Stimulated activated CD4-positive, alpha-beta T cell treated with anti-CD3 and anti-CD28 coated beads, Interleukin-4, amount 100 ng/mL, for 24 hours (primary cell): ENCODE results near the gene RIPOR3.
"Not testable (repeated sequence)": the region's sequence is repeated elsewhere in the genome, so short reads cannot be mapped to it uniquely, and the experiment has no call there.

Experiments used
- DNase-seq: peaks from one replicate; pipeline ENCODE4 v3.0.0-alpha.2; 2020

RIPOR3 gene

DNA sequence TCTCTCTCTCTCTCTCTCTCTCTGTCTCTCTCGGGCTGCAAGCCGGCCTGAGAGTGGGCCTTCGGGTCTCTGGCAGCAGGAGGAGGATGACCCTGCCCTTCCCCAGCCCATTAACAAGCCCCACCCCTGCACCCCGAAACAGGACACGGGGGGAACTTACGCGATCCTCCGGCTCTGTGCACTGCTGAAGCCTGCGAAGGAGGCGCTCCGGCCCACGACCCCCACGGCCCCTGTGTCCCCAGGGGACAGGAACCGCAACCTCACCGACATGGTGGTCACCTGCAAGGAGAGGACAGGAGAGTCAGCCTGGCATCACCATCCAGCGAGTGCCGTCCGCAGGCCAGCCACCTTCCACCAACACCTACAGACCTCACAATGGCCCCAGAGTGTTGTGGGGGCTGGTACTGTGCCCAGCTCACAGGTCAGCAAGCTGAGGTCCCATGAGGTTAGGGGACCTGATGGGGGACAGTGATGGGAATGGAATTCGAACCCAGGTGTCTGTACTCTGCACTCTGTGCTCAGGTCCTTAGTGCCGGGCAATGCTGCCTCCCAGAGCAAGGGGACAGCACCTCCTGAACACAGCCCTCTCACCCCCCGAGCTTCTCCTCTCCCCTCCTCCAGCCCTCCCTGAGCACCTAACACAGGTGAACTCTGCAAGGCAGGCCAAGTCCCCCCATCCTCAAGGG is 60.6 kb downstream of the RIPOR3 start:
- DNase-seq: no peak

DNA sequence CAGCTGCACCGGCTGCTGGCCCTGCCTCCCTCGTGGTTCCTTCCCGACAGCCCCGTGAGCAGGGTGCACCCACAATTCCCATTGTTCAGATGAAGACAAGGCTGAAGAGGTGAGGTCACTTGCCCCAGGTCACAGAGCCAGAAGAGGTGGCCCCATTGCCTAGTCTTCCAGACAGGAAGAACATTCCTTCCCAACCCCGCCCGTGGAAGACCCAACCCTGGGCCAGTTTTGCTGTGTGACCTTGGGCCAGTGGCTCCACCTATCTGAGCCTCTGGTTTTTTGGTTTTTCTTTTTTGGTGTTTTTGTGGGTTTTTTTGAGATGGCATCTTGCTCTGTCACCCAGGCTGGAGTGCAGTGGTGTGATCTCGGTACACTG is 61.7 kb downstream of the RIPOR3 start:
- DNase-seq: no peak

DNA sequence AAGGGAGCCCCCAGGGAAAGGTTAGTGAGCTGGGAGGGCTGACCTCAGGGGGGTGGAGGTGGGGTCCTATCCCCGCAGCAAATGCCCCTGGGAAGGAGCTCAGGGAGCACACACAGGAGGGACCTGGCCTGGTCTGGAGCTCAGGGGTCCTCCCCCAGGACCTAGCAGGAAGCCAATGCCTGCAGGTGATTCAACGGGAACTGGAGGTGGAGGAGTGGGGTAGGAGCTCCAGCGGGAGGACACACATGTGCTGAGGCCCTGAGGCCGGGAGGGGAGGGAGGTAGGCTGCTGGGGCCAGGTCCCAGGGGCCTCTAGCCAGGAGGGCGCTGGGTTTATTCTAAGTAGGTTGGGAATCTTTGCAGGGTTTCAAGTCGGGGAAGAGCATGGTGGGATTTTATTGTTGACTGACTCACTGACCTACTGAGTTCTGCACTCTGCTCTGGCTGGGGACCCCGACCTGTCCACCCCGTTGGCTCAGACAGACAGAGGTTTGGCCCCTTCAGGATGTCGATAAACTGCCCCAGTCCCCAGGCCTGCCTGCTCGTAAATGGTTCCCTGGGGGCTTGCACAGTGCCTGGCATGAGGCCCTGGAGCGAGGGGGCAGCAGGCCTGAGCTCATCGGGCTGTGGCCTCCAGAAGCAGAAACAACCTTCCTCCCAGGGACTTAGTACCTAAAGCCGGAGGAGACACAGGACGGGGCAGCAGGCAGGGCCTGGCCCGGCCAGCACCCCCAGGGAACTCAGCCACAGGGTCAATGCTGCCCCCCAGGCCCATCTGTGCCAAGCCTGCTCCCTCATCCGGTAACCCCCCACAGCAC is 62.3 kb downstream of the RIPOR3 start:
- DNase-seq: no peak

DNA sequence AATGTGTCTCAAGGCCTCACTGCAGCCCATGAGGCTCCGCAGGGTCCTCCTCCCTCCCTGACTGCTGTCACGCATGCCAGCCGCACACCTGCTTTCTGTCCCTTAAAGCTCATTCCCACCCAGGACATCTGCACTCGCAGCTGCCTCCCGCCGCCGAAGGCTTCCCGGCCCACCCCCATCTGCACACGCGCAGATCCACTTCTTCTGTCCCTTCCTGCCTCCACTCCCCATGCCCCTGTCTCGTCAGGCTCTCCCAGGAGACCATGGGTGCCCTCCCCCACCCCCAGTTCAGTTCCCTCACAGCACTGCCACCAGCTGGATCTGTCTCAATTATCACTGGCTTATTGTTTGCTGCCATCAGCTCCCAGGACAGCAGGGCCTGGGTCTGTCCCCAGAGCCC is 63.0 kb downstream of the RIPOR3 start:
- no peak for DNase-seq

DNA sequence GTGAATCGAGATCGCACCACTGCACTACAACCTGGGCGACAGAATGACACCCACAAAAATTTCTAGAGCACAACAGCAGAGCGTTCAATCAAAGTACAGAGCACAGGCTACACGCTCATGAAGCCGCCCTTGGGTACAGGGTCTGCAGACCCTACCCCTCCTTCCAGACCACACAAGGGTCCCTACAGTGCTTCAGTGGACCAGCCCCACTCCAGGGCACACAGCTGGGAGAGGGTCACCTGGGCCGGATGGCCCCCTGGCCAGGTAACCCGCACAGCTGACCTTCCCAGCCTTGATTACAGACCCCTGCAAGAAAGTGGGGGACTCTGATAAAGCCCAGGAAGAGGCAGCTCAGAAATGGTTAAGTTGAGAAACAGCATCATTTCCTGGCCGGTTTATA is 63.6 kb downstream of the RIPOR3 start:
- DNase-seq: no peak

DNA sequence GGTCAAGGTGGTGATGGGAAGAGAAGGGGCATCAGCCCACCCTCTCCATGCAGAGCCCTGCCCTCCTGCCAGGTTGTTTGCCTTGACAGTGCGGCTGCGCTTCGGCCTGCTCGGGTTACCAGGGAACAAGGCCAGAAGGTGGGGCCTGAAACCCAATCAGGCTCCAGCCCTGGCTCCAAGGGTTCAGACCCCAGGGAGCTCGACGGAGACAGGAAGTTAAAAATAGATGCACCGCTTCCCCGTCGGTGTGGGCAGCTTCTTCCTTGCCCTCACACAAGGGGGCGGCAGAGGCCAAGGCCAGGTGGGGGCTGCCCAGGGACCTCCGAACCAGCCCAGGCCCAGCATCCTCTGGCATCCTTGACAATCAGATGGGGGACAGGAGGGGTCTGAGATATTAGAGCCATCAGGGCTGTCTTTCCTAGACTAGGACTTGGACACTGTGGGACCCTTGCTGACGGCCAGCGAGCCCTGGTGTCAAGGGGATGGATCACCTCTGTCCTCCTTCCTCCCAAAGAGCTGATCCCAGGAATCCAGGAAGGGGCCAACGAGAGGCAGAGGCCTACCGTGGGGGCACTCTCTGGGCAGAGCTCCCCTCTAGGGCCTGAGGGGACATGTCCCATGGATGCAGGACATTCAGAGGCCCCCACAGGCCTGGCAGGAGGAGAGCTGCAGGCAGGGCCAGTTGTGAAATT is 65.2 kb downstream of the RIPOR3 start:
- DNase-seq: peak; percentile 29

DNA sequence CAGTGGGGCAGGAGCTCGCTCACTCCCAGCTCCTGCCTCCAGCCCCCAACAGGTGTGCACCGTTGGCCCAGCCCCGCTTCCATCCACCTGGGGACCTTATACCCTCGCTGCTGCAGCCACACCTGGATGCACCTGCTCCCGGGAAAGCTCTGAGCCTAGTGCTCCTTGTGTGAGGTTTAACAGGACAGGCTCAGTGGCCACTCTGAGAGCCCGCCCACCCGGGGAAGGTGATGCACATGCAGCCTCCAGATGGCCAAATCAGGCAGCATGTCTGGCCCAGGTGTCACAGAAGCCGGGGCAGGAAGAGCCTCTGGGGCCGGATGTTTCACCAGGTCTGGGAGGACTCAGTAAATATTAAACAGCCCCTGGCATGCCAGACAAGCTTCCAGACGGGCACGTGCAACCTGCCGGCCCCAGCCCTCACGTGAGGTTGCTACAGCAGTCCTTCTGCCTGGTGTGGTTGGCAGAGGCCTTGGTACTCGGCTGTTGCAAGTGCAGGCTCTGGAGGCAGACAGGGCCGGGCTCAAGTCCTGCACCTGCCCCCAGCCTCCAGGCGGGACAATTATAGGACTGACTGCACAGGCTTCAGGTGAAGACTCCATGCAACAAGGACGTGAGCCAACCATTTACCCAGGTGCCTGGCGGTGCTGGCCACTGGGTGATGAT is 66.9 kb downstream of the RIPOR3 start:
- no peak for DNase-seq

DNA sequence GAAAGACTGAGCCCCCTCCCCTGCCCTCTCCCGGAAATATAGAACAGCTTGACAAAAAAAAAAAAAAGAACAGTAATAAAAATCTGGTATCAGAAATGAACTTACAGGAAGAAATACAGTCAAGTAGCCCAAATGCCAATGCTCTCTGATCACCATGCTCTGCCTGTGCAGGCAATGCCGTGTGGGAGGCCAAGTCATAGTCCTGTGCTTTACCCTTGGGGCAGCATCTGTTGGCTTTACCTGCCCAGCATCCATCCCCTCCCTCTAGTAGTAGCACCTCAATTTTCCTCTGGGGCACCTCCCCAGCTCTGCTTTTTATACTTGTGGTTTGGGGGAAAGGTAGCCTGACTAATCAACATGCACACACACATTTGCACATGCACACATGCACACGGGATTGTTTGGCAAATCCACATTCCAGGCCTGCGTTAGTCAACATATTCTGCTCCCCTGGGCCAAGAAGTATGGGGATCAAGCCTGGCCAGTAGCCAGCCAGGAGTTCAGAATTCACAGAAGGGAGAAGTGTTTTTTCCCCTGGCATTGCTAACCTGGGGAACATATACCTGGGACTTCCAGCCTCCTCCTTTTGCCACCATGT is 70.2 kb downstream of the RIPOR3 start:
- DNase-seq: no peak

DNA sequence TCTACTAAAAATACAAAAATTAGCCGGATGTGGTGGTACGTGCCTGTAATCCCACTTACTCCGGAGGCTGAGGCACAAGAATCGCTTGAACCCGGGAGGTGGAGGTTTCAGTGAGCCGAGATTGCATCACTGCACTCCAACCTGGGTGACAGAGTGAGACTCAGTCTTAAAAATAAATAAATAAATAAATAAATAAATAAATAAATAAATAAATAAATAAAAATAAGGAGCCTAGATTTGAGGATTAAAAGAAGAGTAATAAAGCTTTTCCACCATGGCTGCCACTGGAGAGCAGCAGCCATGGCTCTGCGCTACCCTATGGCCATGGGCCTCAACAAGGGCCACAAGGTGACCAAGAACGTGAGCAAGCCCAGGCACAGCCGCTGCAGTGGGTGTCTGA is 70.9 kb downstream of the RIPOR3 start:
- DNase-seq: not testable (repeated sequence)

DNA sequence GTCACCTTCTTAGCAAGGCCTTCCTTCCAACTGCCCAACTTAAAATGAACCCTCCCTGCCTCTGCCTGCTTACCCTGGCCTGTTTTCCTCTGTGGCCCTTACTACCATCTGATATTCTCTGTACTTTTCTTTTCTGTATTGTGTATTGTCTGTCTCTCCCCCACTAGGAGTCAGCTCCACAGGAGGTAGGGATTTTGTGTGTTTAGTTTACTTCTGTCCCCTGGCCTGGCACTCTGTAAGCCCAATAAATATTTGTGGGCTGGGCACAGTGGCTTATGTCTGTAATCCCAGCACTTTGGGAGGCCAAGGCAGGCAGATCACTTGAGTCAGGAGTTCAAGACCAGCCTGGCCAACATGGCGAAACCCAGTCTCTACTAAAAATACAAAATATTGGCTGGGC is 72.8 kb downstream of the RIPOR3 start:
- no peak for DNase-seq

DNA sequence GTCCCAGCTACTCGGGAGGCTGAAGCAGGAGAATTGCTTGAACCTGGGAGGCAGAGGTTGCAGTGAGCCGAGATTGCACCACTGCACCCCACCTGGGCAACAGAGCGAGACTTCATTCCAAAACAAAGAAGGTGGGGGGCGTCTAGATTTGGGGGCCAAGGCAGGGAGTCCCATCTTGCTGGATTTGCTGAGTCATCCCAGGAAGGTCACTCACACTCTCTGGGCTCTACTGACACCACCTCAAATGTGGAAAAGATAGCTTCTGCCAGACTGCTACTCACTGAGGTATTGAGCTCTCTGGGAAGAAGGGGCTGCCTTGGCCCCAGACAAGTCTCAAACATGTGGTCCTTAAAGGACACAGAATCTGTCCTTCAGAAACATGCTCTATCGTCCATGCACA is 74.3 kb downstream of the RIPOR3 start:
- DNase-seq: no peak

DNA sequence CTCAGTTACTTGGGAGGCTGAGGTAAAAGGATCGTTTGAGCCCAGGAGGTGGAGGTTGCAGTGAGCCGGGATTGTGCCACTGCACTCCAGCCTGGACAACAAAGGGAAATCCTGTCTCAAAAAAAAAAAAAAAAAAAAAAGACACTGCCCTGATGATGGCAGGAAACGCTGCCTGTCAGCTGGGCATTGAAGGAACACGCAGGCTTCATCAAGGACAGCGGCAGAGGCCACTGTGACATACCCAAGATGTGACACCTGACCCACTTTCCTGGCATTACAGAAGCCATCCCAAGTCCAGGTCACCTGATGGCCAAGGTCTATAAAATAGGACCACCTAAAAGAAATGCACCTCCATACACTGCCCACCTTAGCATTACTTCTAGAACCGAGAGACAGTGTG is 75.9 kb downstream of the RIPOR3 start:
- DNase-seq: no peak

DNA sequence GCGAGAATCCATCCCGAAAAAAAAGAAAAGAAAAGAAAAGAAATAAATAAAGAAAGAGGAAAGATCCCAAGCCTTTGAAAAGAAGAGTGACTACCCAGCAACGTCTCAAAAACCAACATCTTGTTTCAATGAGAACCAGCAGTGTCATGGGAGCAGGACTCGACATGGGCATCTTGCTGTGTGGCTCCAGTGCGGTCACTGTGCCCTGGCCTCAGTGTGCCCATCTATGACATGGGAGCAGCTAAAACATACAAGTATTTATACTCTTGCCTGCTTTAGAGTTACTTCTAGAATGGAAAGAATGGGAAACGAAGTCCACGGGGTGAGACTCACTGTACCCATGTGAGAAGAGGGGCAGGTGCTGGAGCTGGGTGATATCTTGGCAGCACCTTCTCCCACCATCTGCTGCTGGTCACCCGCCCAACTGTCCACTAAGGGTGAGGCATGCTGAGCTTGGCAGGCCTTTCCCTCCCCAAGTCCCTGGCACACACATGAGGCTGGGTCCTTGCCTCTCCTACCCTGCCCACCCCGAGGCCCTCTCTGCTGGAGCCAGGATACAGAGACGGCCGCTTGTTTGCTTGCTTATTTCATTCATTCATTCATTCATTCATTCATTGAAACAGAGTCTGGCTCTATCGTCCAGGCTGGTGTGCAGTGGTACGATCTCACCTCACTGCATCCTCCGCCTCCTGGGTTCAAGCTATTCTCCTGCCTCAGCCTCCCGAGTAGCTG is 77.7 kb downstream of the RIPOR3 start:
- DNase-seq: no peak

DNA sequence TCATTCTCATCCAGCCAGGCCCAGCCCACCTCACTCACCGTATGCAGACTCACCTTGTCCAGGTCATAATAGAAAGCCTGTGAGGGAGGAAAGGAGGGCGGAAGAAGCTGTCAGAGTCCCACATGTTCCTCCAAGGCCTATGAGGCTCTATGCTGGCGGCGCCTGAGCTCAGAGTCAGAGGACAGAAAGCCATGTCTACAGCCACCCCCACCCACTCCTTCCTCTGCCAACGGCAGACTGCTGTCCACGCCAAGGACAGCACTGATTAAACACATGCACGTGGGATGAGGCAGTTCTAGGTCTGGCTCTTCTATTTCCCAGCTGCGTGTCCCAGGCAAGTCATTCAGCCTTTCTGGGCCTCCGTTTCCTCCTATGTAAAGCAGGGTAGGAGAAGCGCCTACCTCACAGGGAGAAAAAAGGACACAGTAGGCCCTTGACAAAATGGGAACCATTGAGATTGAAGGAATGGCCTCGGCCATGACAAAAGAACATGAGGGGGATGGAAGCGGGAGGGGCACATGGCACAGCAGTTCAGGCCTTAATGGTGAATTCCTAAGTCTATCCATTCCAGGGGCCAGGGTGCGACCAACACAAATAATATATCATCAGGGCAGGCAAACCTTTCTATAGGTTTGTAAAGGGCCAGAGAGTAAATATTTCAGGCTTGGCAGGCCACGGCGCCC is 80.1 kb downstream of the RIPOR3 start:
- no peak for DNase-seq

DNA sequence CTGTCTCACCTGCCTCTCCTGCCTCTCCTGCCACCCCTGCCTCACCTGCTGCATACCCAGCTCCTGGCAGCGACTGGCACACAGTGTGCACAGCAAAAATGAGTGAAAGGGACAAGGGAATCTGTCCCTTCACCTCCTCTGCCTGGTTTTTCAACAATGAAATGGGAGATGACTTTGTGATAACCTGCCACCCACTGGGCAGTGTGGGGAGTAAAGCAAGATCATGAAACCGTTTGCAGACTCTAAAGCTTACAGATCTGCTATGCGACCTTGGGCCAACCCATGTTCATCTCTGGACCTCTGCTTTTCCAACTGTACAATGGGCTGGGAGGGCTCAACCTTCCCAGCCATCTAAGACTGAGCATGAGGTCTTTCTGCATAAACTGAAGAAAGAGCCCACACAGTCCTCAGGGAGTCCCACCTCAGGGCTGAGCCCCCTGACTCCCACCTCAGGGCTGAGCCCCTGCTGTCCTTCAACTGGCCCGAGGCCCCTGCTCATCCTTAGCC is 81.1 kb downstream of the RIPOR3 start:
- DNase-seq: no peak

DNA sequence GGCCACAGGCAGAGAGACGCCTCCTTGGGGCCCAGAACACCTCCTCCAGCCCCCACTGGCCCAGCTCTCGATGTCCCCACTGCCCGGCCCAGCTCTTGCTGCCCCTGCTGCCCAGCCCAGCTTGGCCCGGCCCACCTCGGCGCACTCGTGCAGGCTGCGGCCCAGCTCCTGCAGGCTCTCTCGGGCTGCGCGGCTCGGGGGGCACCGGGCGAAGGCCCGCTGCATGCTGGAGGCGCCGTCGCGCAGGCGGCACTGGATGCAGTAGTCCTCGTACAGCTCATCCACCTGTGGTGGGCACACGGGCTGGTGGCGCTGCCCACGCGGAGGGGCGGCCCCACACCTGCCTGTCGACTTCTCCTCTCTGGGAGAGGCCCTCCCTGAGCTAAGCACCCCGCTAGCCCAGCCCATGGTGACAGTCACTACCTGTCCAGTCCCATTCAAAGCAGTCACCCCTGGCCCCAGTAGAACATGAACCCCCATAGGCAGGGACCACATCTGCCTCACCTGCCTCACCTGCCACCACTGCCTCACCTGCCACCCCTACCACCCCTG is 81.8 kb downstream of the RIPOR3 start:
- DNase-seq: no peak

DNA sequence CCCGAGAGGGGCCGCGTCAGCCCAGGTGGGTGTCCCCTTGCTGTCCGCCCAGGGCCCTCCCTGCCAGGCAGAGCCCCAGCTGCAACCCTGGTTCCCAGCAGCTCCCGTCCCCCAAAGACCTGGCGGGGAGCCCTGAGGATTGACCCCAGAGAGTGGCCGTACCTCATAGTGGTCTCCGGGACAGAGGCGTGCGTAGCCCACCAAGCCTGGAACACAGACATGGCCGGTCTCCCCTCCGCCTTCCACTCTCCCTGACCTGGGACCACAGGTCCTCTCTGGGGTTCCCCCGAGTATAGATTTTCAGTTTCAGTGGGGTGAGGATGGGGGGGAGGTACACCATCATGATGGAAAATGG is 82.6 kb downstream of the RIPOR3 start:
- DNase-seq: no peak

DNA sequence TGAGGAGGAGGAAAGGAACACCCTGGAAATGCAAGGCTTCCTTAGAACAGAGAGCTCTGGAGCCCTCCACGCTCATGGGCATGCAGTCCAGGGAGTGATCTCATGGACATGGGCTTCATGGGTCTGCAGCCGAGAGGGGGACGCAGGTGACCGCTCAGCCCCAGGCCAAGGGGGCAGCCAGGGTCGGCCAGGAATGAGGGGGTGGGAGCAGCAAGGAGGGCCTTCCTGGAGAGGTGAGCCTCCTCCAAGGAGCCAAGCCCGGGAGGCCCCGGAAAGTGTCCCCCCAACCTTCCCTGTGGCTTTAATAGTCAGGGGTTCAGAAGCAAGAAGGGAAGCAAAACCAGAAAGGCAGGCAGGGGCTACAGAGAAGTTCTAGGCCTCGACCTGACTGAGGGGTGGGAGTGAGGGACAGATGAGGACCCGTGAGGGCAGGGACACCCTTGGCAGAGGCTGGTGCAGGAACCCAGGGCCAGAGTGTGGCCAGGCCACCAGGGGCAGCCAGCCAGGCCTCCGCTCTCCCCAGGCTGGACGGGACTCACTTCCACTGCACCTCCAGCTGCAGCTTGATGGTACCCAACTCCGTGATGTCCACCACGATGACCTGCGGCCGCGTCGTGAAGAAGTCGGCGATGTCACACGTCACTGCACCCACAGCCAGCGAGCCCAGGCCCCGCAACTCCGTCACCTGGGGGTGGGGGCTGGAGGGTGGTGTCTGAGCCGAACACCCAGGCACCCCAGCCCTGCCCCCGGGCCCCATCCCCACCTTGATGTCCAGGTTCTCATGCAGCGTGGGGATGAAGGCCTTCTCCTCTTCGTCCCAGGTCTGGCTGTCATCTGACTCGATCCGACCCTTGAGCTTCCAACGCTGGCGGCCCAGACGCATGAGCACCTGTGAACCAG is 83.2 kb downstream of the RIPOR3 start:
- DNase-seq: no peak

DNA sequence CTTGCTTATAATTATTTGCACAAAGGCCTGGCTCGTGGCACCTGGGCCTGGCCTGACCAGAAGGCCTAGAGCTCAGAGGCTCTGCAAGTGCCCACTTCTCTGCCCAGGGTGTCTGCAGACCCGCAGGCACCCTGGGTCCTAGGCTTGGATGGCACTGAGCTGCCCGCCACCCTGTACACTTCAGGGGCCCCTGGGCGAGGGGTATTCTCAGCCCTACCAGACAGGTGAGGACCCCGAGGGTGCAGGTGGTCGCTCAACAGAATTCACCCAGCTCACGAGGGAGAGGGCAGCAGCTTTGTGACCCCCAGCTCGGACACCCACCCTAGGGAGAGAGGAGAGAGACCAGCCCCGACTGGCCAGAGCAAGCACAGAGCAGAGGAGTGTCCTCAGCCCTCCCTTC is 83.9 kb downstream of the RIPOR3 start:
- no peak for DNase-seq

DNA sequence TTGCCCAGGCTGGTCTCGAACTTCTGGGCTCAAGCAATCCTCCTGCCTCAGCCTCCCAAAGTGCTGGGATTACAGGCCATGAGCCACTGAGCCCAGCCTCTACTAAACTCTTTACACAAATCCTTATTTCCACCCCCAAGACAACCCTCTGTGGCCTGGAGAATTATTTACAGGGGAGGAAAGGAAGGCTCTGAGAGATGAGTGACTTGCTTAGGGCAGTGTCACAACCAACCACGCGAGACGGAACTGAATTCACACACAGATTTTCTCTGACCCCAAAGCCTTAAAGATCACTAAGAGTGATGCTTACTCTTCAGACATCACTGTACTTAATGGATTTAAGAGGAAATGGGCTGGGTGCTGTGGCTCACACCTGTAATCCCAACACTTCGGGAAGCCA is 86.2 kb downstream of the RIPOR3 start:
- no peak for DNase-seq
